Pancreas (tissue), 10 donors: ENCODE measurements around the gene C1QB. TPM values are rescaled to one million over a fixed set of nuclear protein-coding genes. Genes with fewer than 3 reads are reported as not detected.

ENCODE experiments used
- ATAC-seq, 4 donors: fragments of 200-7000 bp; cut with Tn5 transposase; one replicate each; pipeline versions ENCODE4 v1.8.0 to v1.9.1; 2020; ENCODE audit warnings: mild to moderate bottlenecking in 4 of 4, moderate library complexity in 4 of 4
- DNase-seq, 6 donors: peaks; one replicate each; pipeline ENCODE4 v3.0.0-alpha.2; 2020
- FAIRE-seq: peaks from 2 replicates; lab custom pipeline; 2012; peaks lifted over from hg19 to GRCh38; lab: Jason Lieb, UNC
- H3K27ac ChIP-seq, 4 donors: fragments of 200-600 bp; sonication (generic); 1 replicate in 3 of 4; 2 replicates in 1 of 4; pipeline versions ENCODE4 v1.5.0 to v1.8.0; 2020
- H3K27me3 ChIP-seq, 4 donors: fragments of 200-600 bp; one replicate each; pipeline ENCODE4 v1.8.0; 2021
- H3K36me3 ChIP-seq, 3 donors: fragments of 200-600 bp; sonication (generic) in 1 of 3; one replicate each; pipeline versions ENCODE4 v1.5.0 to v1.8.0; 2020 to 2021
- H3K4me1 ChIP-seq, 3 donors: fragments of 200-600 bp; one replicate each; pipeline ENCODE4 v1.8.0; 2021
- H3K4me3 ChIP-seq, 4 donors: fragments of 200-600 bp; sonication (generic) in 2 of 4; one replicate each; pipeline versions ENCODE4 v1.5.0 to v1.8.0; 2020 to 2021
- H3K9me3 ChIP-seq, 4 donors: fragments of 200-600 bp; one replicate each; pipeline ENCODE4 v1.8.0; 2021
- WGBS, 2 donors: extraction: QIAGEN DNeasy Blood & Tissue Kit; methylation state at CpG; one replicate each; pipeline ENCODE4 v1.1.7; 2013; 5-methylcytosine and 5-hydroxymethylcytosine counted together
- intact Hi-C, 3 donors: fragments of 100-400 bp; cut with DNase I; formaldehyde crosslinking; loops; one replicate each; pipeline versions ENCODE4 v1.11.1 to v1.14.2; 2022
- polyA plus RNA-seq, 2 donors: library from polyadenylated mRNA; stranded (reverse); fragments of 200-250 nt; gene quantifications; one replicate each; pipeline ENCODE4 v1.2.3, GENCODE V29; 2013
- total RNA-seq, 6 donors: library from RNA; stranded (reverse); fragmentation: NEBNext Ultra II Directional in 4 of 6; extraction: Animal tissue kit (Norgen Biotek cat#: 25700) in 4 of 6; gene quantifications; one replicate each; pipeline versions ENCODE4 v1.2.1 to v1.2.4, GENCODE V29; 2021 to 2023
- TF ChIP-seq, protein P1 (sequence below), 4 donors: fragments of 200-600 bp; sonication (generic) in 3 of 4; IDR thresholded peaks; one replicate each; pipeline versions ENCODE4 v1.5.0 to v1.8.0; 2021; ENCODE audit warnings: antibody characterized with exemption in 4 of 4
- donor health status: healthy with polysubstance abuse.
- donor health status: DM: no; HTN: no; CAD: no; lungs with moderate emphysema.
- donor health status: DM: no; HTN: no; CAD: no.
- donor health status: control.
- donor health status: control.
- donor health status: Bipolar disorder and iron deficiency.
- donor health status: DM: yes; HTN: yes; CAD: no.
- donor health status: DM: no; HTN: no; CAD: no.
- donor health status: DM: no; HTN: no; CAD: no.
- donor health status: DM: yes; HTN: yes; CAD: no.

C1QB gene
- total and polyA plus RNA-seq, 8 donors: 4.2 to 145 (median 17.1) TPM

DNA sequence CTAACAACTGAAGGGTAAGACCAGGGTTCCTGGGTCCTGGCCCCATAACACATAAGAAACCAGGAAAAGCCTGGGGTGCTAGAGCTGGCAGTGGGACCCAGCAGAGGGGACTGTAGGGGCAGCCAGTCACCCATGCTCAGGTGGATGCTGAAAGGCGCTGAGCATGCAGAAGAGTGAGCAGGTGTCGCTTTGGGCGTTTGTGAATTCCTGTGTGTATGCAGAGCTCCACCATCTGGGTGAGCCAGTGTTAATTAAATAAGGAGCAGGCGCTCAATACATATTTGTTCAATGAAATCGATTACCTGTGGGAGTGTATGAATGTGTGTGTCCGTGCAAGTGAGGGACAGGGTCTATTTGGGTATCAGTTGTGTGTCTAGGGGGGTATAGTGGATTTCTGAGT, 16.1 kb upstream of the C1QB start:
- ATAC-seq (peak; percentile 37 to 68 (median 55)), DNase-seq (peak in 2 of 6 donors; percentile 18 to 29), FAIRE-seq (no peak)
- Histone ChIP-seq H3K27ac (no peak overlapping the region), H3K9me3 (no peaks in the 10 kb centered on the region), H3K4me1 (peaks cover 0 to 3% (median 0%) of the 10 kb centered on the region in 3 donors), H3K4me3 (peak overlapping the region in 1 of 4 donors; percentile 19), H3K27me3 (no peaks in the 10 kb centered on the region), H3K36me3 (no peaks in the 10 kb centered on the region)
- TF ChIP-seq, protein P1, sequence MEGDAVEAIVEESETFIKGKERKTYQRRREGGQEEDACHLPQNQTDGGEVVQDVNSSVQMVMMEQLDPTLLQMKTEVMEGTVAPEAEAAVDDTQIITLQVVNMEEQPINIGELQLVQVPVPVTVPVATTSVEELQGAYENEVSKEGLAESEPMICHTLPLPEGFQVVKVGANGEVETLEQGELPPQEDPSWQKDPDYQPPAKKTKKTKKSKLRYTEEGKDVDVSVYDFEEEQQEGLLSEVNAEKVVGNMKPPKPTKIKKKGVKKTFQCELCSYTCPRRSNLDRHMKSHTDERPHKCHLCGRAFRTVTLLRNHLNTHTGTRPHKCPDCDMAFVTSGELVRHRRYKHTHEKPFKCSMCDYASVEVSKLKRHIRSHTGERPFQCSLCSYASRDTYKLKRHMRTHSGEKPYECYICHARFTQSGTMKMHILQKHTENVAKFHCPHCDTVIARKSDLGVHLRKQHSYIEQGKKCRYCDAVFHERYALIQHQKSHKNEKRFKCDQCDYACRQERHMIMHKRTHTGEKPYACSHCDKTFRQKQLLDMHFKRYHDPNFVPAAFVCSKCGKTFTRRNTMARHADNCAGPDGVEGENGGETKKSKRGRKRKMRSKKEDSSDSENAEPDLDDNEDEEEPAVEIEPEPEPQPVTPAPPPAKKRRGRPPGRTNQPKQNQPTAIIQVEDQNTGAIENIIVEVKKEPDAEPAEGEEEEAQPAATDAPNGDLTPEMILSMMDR (IDR thresholded peaks at IDR 0.05): no peak
- intact Hi-C loops: loop anchor here in 1 of 3 donors (10.0 kb wide), 1 partner anchor 102 kb away; no protein-coding TSS in a partner anchor
- 17 to 22% methylated on average over 6 of the region's 6 CpGs for WGBS, 2 donors

DNA sequence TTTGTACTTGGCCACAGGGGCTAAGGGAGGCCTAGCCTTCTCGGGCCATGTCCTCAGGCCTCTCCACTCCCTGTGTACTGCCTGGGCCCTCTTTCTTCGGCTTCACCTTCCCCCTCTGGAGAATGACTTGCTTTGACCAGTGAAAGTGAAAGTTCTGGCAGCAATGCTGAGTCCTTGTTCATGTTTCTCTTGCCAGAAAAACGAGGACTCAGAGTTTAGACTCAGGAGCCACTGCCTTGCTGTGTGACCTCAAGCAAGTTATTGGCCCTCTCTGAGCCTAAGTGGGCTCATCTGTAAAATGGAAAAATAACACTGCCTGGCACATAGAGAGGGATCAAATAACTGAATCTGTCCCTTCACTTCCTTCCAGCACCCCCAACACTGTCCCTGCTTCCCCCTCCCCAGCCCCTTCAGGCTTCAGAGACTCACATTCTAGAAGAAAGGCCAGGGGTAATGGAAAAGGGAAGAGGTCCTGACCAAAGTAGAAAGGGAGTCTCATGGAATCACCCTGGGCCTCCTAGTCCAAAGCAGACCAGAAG, 15.1 kb upstream of the C1QB start:
- 55 to 58% methylated on average over 3 of the region's 3 CpGs for WGBS, 2 donors
- no peak overlapping the region for H3K27ac ChIP-seq
- FAIRE-seq (no peak), ATAC-seq (no peak), DNase-seq (no peak)
- no peaks in the 10 kb centered on the region for H3K36me3 ChIP-seq
- intact Hi-C loops: loop anchor here in 1 of 3 donors (10.0 kb wide), 1 partner anchor 103 kb away; no protein-coding TSS in a partner anchor
- TF ChIP-seq, protein P1 (IDR thresholded peaks at IDR 0.05): no peak
- H3K9me3 ChIP-seq: no peaks in the 10 kb centered on the region
- H3K4me3 ChIP-seq: peak overlapping the region in 1 of 4 donors; percentile 19
- peaks cover 0 to 4% (median 0%) of the 10 kb centered on the region in 3 donors for H3K4me1 ChIP-seq
- H3K27me3 ChIP-seq: no peaks in the 10 kb centered on the region

DNA sequence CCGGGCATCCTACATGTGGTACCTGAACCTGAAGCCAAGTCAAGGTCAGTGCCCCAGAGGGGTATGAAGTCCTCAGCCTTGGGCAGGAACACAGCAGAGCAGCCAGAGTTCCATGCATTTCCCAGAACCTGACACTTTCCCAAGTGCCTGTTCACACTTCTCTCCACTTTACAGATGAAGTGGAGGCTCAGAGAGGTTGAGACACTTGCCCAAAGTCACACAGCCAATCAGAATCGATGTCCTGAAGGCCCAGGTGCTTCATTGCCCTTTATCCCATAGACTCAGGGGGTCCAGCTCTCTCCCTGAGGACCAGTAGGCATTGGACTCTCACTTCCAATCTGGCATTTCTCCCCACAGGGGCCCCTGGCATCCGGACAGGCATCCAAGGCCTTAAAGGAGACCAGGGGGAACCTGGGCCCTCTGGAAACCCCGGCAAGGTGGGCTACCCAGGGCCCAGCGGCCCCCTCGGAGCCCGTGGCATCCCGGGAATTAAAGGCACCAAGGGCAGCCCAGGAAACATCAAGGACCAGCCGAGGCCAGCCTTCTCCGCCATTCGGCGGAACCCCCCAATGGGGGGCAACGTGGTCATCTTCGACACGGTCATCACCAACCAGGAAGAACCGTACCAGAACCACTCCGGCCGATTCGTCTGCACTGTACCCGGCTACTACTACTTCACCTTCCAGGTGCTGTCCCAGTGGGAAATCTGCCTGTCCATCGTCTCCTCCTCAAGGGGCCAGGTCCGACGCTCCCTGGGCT, 14.4 kb upstream of the C1QB start:
- TF ChIP-seq, protein P1 (IDR thresholded peaks at IDR 0.05): no peak
- intact Hi-C loops: loop anchor here in 1 of 3 donors (10.0 kb wide), 1 partner anchor 104 kb away; no protein-coding TSS in a partner anchor
- no peak for DNase-seq
- H3K27ac ChIP-seq: no peak overlapping the region
- no peak overlapping the region for H3K4me3 ChIP-seq
- 83 to 84% methylated on average over 23 of the region's 23 CpGs for WGBS, 2 donors
- no peak for ATAC-seq
- H3K4me1 ChIP-seq: peaks cover 0 to 4% (median 0%) of the 10 kb centered on the region in 3 donors
- H3K36me3 ChIP-seq: no peaks in the 10 kb centered on the region
- no peaks in the 10 kb centered on the region for H3K9me3 ChIP-seq
- no peaks in the 10 kb centered on the region for H3K27me3 ChIP-seq
- FAIRE-seq: no peak

DNA sequence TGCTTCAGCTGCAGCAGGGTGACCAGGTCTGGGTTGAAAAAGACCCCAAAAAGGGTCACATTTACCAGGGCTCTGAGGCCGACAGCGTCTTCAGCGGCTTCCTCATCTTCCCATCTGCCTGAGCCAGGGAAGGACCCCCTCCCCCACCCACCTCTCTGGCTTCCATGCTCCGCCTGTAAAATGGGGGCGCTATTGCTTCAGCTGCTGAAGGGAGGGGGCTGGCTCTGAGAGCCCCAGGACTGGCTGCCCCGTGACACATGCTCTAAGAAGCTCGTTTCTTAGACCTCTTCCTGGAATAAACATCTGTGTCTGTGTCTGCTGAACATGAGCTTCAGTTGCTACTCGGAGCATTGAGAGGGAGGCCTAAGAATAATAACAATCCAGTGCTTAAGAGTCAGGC, 13.8 kb upstream of the C1QB start:
- H3K4me1 ChIP-seq: peaks cover 0 to 4% (median 0%) of the 10 kb centered on the region in 3 donors
- TF ChIP-seq, protein P1 (IDR thresholded peaks at IDR 0.05): no peak
- no peaks in the 10 kb centered on the region for H3K36me3 ChIP-seq
- H3K4me3 ChIP-seq: no peak overlapping the region
- FAIRE-seq (no peak), DNase-seq (no peak), ATAC-seq (no peak)
- intact Hi-C loops: loop anchor here in 1 of 3 donors (10.0 kb wide), 1 partner anchor 104 kb away; no protein-coding TSS in a partner anchor
- no peaks in the 10 kb centered on the region for H3K27me3 ChIP-seq
- WGBS, 2 donors: 72 to 81% methylated on average over 8 of the region's 8 CpGs
- no peak overlapping the region for H3K27ac ChIP-seq
- no peaks in the 10 kb centered on the region for H3K9me3 ChIP-seq
